ENCODE data around the gene VIPR1.
A peak's percentile ranks its signal among the peaks of the same experiment; 100 is the strongest.

The VIPR1 gene

GRCh38 chr3:42541079-42541478, 38.6 kb downstream of the VIPR1 start (continued):
- TF ChIP-seq ZNF10 (tag by site-specific recombination; IDR thresholded peaks at IDR 0.05): no peak
- TF ChIP-seq PBX3 (CRISPR knock-in tag; IDR thresholded peaks at IDR 0.05): no peak
- TF ChIP-seq ZNF692 (tag by site-specific recombination; IDR thresholded peaks at IDR 0.05): no peak

- TF ChIP-seq REPIN1 (tag by site-specific recombination; IDR thresholded peaks at IDR 0.05; ENCODE audit: low read depth): no peak
- TF ChIP-seq ZBTB7A (tag by site-specific recombination; IDR thresholded peaks at IDR 0.05; ENCODE audit: low read depth): no peak
- TF ChIP-seq REST (tag by site-specific recombination; IDR thresholded peaks at IDR 0.05): peak; percentile 50; the same call in 1 of the 2 replicates
Measured at GRCh38 chr3:42544492-42545283, 42.2 kb downstream of the VIPR1 start.

GRCh38 chr3:42545284-42545900, 42.9 kb downstream of the VIPR1 start:
- ChIA-PET POLR2A (no interaction called here), CTCF (interaction anchor here (0.7 to 2.1 kb wide), 5 partner anchors 10 to 316 kb away, joined by 3 to 6 read pairs (median 4); no protein-coding TSS in a partner anchor)
- Histone ChIP-seq H3K4me1 (ENCODE audit: control insufficient read depth, insufficient read depth, low read length) (no peaks in the 10 kb centered on the region), H3K36me3 (ENCODE audit: control insufficient read depth in 2 of 2, insufficient read depth in 1 of 2, low read length in 2 of 2) (peaks cover 0 to 27% of the 10 kb centered on the region in 2 experiments; a peak in 1 of 3 replicates), H3K27ac (ENCODE audit: extremely low read depth, low read depth, low read length) (no peak overlapping the region), H3K4me3 (ENCODE audit: low read depth, low read length) (no peak overlapping the region), H3K9me3 (ENCODE audit: control insufficient read depth, insufficient read depth, low read depth, low read length) (no peaks in the 10 kb centered on the region)
- TF ChIP-seq ZNF623 (tag by site-specific recombination; IDR thresholded peaks at IDR 0.05): no peak
- TF ChIP-seq ZNF843 (tag by site-specific recombination; IDR thresholded peaks at IDR 0.05): no peak
- no peak for TF ChIP-seq GLIS2 (tag by site-specific recombination; IDR thresholded peaks at IDR 0.05)
- TF ChIP-seq ELK4 (IDR thresholded peaks at IDR 0.05; ENCODE audit: borderline replicate concordance, low read depth, low read length): no peak
- TF ChIP-seq ZNF692 (tag by site-specific recombination; IDR thresholded peaks at IDR 0.05): no peak
- no peak for TF ChIP-seq SETDB1 (IDR thresholded peaks at IDR 0.05; ENCODE audit: insufficient read length, low read length)
- no peak for TF ChIP-seq ZNF530 (tag by site-specific recombination; IDR thresholded peaks at IDR 0.05; ENCODE audit: low read depth)
- TF ChIP-seq ZNF175 (tag by site-specific recombination; IDR thresholded peaks at IDR 0.05): no peak

More at GRCh38 chr3:42544492-42545283, 42.2 kb downstream of the VIPR1 start:
- H3K4me1 ChIP-seq (ENCODE audit: control insufficient read depth, insufficient read depth, low read length): no peaks in the 10 kb centered on the region
- peaks cover 0 to 20% of the 10 kb centered on the region in 2 experiments; a peak in 1 of 3 replicates for H3K36me3 ChIP-seq (ENCODE audit: control insufficient read depth in 2 of 2, insufficient read depth in 1 of 2, low read length in 2 of 2)
- POLR2A ChIA-PET: no interaction called here
- CTCF ChIA-PET: interaction anchor here (0.7 to 1.5 kb wide), 4 partner anchors 10 to 315 kb away, joined by 3 to 5 read pairs (median 4); no protein-coding TSS in a partner anchor
- no peak overlapping the region for H3K27ac ChIP-seq (ENCODE audit: extremely low read depth, low read depth, low read length)
- H3K9me3 ChIP-seq (ENCODE audit: control insufficient read depth, insufficient read depth, low read depth, low read length): no peaks in the 10 kb centered on the region
- no peak overlapping the region for H3K4me3 ChIP-seq (ENCODE audit: low read depth, low read length)
